Fibroblast of the conjunctiva (primary cell): ENCODE results near the gene NAV2.
A peak's percentile ranks its signal among the peaks of the same experiment; 100 is the strongest.

ENCODE experiments used
- DNase-seq: peaks from one replicate; pipeline ENCODE4 v3.0.0-alpha.2; 2010; ENCODE audit warnings: low read depth

NAV2 gene

DNA sequence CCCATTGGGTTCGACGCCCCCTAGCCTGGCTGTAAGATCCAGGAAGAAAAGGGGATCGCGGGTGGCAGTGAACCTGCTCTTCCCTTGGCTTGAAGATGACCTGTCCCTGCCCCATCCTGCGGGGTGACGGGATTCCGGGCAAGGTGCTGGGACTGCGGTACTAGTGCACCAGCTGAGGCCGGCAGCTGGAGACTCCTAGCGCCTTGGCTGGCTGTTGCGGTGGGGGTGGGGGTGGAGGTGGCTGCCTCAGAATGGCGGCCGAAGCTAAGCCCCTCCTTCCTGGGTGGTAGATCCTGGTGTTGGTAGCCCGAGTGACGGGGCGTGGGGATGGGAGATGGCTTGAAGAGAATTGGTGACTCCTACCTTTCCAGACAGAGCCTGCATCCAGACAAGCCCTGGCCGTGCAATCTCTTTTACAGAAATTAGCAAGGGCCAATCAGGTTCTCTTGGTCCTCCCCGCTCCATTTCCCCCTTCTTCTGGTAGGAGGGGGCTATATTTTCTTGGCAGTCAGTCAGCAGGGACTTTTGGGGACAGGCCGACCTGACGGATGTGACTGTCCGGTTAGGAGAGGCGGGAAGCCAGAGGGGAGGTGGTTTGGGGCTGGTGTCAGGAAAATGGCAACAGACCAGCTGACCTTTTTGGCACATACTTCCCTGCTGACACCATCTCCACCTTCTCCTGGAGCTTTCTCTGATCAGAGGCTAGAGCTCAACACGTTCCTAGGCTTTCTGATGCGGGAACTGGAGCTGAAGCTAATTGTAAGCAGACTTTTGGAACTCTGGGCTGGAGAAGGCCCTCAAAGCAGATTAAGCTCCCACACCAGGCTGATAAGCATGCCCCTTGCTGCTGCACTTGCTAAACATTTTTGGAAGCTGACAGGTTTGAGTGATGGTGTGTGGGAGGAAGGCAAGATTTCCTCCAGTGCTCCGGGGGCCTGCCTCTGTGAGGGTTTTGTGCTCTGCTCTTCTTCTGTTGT is 2.0 kb downstream of the NAV2 start:
- DNase-seq, result peak; percentile 31

DNA sequence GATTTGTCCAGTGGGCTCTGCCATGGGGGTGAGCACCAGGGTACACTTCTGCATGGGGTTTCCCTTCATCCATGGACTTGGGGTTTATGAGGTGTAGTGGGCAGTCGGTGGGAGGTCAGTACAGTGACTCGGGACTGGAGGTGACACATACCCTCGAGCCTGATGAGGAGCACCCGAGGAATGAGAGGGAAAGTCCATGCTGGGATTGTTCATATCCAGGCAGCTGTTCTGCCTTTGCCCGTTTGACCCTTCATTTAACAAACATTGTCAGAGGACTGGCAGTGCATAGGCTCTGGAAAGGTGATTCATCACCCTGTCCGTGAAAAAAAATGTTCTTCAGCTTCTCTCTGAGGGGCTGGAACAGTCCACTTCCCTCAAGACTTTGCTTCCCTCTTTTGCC is 2.7 kb downstream of the NAV2 start:
- DNase-seq, result peak; percentile 31

DNA sequence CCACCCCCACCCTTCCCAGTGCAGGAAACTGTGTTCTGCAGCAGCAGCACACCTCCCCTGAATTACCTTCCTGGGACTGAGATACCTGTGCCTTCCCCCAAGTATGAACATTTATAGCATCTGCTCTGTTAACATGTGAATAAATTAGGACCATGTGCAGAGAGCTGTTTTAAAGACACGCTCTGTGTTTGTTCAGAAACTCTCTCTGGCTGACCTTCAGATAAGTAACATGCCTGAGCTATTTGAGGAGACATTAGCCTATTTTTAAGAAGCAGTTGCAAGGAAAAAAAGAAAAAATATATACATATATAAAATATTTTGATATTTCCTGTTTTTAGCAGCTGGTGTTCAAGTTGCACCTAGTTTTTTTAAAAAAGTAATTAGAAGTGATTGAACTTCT is 5.4 kb downstream of the NAV2 start:
- DNase-seq, result no peak

DNA sequence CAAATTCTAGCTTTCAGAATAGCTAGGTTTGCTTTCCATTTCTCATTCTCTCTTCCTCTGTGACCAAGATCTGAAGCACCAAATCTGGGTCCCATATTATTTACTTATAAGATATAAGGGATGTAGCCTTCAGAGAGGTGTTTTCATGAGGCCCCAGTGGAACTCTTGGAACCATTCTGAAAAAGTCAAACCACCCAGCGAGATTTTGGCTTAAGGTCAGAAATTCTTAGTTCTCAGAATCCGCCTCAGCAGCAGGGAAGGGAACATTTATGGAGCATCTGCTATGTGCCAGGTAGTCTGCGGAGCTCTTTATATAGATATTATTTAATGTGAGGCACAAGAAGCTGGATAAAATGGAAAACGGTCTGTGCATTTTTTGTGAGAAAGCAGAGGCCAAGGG is 6.3 kb downstream of the NAV2 start:
- DNase-seq, result no peak

DNA sequence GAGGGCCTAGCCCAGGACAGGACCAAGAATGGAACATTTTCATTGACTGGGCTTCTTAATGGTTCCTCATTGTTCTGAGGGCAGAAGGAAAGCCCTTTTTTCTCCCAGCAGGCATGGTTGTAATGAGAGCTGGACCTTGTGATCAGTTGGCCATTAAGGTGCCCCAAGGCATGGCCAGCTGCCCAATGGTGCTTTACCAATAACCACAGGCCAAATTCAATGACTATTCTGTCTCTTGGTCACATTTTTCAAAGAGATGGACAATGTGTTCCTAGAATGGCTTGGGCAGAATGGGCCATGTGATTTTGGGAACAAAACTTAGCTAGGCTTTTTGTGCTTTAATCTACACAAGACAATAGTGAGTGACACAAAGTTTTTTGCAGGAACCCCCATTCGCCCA is 7.3 kb downstream of the NAV2 start:
- no peak for DNase-seq

DNA sequence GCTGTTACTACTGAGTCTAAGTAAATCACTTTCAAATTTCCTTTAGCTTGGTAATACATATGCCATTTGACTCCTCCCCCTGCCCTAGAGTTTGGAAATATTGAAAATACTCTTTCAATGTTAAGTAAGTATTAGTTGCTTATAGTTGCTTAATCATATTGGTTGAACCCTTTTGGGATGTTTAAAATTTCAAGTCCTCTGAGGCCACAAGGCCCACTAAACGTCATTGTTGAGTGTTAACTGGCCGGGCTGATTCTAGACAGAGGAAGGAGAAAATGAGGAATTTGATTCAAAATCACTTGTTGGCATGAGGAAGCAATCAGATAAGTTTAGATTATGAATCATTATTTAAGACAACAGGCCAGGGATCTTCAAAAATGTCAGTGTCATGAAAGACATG is 8.5 kb downstream of the NAV2 start:
- no peak for DNase-seq

DNA sequence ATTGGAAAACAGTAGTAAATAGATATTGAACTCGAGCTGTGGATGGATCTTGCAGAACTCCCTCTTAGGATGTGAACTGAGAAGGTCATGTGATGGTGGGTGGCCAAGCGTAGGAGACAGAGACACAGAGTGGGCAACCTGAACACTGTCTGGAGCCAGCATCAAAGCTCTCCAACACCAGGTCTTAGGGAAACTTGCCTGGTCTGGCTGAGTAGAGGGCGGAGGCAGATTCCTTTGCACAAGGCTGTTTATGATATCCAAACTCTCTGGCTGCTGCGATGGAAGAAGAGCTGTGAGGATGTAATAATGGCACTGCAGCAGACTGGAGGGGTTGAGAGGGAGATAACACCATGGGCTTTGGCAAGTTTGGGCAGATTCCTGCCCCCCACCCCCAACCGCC is 10.1 kb downstream of the NAV2 start:
- no peak for DNase-seq

DNA sequence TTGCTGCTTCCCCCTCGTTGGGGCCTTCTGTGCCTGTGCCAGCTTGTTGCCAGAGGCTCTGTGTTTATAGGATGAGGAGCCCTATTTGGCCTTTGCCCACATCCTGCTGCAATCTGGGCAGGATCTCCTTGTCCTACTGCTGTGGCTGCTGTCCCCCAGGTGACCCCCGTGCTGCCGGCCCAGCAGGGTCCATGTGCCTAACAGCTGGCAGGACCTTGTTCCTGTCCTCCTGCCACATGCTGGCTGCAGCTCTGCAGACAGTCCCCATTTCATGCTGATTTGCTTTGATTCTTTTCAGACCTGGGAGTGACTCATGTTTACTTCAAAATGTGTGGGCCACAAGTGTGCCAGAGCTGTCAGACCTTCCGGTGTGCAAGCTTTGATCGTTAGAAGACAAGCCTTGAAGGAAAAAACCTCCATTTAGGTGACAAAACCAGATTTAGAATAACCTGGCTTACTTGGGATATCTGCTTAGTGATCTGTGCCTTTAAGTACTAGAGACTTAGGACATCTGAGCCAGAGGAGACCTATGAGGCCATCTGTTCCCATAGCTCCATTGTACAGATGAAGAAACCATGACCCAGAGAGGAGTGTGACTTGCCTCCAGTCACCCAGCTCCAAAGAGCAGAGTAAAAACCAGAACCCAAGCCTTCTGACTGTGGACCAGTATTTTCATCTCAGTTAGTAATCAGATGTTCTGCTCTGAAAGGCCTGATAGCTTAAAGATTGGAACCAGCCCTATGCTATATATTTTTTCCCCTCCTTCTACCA is 11.1 kb downstream of the NAV2 start:
- DNase-seq, result no peak

DNA sequence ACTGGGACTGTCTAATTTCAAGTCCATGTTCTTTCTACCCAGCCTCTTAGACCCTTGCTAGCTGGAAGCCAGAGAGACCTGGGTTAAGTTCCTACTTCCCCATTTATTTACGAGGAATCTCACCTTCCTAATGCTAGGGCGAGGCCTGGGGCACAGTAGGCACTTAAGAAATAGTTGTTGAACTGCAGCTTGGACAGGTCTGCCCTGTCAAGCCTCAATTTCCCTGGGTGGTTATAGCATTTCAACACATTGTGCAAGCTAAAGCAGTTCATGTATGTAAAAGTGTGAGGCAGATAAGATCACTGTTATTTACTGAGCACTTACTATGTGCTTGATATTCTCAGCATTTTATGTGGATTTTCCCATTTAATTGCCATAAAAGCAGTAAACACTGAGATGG is 12.1 kb downstream of the NAV2 start:
- DNase-seq, result no peak

DNA sequence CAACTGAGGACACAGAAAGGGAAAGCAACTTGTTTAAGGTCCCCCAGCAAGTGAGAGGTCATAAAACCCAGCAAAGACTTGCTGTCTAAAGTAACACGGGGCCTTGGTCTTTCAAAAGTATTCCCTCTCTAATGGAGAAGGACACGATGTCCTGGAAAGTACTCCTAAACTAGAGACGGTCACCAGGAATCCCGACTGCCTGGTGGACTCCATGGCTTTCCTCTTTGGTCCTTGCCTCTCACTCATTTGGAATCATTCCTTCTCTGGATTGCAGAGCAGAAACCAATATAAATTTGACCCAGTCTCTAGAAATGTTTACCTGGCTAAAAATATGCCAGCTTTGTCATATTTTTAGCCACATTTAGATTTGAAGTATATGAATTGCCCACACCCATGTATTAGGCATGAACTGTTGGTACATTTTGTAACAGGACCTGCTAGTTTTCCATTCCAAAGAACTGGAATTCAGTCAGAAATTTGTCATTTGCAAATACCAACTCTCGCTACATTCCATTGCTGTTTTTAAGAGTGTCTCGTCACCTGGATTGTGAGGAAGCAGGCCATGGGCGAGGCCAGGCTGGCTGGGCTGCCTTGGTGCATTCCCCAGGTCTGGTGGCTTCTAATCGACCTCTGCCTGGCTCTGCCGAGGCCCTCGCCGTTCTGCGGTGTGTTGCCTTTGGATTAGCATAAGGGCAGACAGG is 12.9 kb downstream of the NAV2 start:
- DNase-seq, result no peak

DNA sequence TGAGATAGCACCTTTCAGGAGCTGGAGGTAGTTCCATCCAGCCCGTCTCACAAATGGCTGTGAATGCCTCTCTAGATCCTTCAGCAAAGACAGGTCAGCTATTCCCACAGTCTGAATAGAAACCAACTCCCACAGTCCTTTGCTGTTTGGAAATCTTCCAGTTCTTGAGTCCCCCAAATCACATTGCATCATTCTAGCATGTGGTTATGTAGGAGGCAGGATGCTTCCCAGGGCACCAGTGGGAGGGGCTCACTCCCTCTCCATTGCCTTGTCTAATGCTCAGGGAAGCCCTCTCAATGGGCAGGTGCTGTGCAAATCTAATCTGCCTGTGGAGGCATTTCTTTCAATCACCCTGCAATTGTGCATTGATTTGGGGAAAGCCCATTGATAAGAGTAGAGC is 14.6 kb downstream of the NAV2 start:
- DNase-seq, result peak; percentile 48

DNA sequence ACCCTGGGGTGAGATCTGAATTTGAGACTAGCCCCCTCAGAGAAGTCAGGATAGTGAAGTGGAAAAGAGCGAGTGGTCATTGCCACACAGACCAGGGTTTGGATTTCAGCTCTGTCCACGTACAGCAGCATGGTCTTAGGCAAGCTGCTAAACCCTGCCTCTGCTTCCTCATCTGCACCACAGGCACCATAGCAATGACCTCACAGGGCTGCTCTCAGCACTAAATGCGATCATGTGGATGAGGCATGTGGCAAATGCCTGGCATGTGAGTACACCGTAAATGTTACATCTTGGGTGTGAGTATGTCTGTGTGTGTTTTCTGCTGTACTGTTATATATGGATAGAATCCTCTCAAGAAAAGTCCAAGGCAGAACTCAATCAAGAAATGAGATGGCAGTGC is 15.8 kb downstream of the NAV2 start:
- DNase-seq, result no peak

DNA sequence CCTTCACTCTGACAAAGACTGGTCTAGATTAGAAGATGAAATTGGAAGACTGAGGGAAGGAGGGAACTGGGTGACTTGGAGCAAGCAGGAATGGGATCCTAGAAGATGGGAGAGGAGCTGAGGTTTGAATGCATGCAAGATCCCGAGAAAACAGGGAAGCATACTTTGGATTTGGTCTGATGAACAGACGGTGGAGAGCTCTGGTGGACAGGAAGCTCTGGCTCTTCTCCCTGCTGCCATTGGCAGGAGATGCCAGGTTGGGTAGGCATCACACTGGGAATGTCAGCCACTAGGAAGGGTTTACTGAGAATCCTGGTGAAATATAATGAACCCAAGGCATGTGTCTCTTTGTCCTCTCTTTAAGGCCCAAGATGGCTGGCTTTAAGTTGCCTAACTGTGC is 16.5 kb downstream of the NAV2 start:
- no peak for DNase-seq

DNA sequence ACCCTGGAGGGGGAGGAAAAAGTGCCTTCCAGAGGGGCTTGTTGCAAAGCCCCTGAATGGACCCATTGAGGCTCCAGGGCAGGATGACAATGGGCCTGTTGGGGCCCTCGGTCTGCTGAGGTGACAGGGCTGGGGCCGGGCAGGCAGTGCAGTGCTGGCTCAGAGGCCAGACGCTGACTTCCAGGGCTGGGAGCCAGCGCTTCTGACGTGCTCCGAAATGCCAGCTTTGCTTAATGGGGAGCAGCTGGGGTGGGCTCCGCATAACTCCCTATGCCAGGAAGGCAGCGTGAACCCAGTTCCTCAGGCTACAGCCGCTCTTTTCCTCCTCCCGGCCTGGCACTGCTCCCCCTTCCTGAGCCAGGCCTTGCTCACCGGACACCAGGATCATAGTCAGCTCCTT is 17.7 kb downstream of the NAV2 start:
- no peak for DNase-seq

DNA sequence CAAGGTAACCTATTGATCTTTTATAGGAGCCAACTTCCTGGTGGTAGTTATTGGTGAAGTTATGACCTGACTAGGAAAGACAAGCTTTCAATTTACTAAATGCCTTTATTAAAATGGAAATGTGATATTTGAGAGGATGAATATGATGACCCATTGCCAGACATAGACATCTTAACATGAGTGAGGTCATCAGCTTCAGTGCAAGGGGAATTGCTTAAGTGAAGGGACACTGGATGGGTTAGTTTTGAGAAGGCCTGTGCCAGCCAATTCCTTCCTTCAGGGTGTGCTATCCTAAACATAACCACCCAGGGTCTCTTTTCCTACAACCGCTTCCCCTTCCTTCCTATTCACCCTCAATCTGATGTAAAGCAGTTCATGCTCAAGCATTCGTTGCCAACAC is 21.5 kb downstream of the NAV2 start:
- DNase-seq, result no peak

DNA sequence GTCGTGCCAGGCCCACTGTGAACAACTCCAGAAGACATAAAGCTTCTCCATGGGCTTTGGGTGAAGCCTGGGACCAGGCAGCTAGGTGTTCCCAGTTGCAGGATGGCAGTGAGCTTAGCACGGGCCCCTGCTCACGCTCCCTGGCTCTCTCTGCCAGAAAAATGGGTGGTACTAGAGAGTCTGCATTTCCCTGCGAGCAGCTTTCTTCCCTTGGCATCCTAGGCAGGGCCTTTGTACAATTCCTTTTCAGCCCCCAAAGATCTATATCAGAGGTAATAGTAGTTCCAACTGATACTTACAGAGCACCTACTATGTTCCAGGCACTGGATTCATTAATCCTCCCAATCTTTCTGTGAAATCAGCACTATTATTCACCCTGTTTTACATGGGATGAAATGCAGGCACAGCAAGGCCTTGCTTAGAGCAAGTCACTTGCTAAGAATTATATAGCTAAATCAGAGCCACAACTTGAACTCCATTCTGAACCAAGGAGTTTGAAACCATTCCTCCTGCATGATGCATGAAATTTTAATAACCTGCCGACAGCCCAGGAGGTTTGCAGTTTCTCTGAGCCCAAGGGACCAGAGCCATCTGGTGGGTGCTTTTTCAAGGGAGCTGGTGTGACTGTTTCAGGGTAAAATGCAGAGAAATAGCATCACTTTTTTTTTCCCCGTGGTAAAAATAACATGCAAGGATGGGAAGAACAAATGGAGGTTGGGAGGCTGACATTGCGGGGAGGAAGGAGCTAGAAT is 22.7 kb downstream of the NAV2 start:
- no peak for DNase-seq

DNA sequence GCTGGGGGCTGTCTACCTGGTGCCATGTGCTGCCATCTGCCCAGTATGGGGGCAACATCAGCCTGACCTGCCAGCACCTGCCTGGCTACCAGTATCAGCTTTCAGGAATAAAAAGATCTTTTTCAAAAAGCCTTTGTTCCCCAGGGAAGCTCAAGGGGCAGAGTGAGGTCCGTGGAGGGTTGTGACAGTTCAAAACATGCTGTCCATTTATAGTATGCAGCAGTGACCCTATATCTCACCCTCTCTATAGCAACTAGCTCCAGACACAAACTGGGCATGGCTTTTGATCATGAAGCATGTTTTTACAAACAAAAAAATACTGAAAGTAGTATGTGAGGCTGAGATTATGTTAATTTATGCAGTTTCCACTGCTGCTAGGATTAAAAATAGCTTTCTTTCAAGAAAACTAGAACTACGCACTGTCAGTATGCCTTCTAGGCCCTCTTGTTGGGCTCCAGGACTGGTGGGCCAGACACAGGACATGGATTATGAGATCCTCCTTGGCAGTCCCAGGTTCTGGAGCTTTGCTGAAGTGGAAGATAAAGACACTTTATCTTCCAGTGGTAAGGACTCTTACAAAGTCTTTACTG is 23.4 kb downstream of the NAV2 start:
- DNase-seq, result no peak

DNA sequence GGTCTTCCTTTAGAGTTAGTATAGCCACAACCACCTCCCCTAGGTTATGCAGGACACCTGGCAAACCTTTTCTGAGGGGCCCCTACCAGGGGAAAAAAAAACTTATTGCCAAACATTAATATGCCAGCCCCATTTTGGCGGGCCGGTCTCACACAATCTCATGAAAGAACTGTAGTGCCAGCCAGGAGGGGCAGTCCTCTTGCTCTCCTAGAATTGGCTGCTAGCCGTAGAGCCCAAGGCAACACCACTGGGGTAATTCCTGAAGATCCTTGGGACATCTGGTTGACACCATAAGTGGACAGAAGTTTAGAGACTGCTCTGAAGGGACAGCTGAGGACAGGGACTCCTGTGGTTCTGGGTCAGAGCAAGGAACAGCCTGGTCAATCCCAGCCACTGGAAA is 24.2 kb downstream of the NAV2 start:
- DNase-seq, result no peak

DNA sequence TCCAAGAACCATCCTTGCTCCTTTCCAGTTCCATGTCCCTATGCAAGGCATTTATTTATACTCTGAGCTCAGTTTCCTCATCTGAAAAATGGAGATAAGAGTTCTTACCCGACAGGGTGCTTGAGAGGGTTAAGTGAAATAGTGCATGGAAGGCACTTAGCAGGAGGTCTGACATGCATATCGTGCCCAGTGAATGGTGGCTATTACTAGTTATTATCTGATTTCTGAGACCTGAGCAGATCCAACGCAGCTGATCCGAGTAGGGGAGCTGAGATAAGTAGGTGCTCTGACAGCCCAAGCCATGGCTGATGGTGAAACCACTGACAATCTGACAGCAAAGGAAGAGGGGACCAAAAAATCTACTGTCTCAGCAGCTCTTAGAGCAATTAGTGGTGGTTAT is 24.9 kb downstream of the NAV2 start:
- DNase-seq, result no peak

DNA sequence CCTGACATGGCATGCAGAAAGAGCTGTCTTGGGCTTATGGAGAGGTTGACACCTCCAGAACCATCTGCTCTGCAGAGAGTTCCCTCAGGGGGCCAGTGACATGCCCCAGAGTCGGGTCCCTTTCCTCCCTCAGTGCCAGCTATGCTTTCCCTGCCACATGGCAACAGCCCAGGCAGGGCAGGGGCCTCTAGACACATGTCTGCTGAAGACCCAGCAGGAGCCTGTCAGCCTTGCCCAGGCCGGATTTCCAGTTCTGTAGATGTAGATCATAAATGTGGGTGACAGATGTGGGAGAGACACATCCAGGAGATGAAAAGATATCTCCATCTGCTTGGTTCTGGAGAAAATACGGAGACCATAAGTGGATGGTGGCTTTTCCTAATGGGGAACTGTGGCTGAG is 25.5 kb downstream of the NAV2 start:
- DNase-seq, result no peak

DNA sequence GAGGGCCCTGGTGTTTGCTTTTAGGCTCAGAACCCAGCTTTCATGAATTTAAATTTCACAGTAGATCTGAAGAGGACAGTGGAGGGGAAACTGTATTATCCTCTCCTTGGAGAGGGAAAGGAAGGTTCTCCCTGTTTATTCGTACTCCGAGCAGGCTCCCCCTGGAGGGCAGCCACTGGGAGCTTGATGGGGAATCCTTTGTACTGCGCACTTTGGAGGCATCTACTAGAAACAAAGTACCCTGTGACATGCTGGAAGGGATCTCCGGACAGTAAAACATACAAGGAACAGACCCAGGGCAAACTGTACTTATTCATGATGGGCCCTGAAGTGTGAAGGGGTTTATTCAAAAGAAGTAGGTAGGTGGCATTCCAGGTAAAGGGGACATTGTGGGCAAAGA is 27.2 kb downstream of the NAV2 start:
- no peak for DNase-seq

DNA sequence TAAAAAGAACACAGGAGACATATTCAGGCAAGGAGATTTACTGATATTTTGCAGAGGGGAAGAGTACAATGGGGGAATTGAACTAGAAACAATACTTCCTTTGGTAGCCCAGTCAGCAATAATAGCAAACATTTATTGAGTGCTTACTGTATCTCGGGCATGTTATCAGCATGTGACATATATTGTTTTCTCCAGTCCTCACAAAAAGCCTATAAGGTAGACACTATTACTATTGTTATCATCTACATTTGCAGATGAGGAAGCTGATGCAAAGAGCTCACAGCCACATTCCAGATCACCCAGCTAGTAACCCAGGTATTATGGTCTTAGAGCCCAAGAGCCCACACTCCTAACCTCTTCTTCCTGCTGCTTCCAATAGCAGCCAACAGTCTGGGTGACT is 27.9 kb downstream of the NAV2 start:
- DNase-seq, result no peak
